Cardiac fibroblast (primary cell): ENCODE results near the gene P2RX3.
"Not testable (repeated sequence)": the region's sequence is repeated elsewhere in the genome, so short reads cannot be mapped to it uniquely, and the experiment has no call there.

Experiments
- DNase-seq, 2 donors: peaks; one replicate each; pipeline versions ENCODE4 v3.0.0 to v3.0.0-alpha.2; 2010; ENCODE audit warnings: low read depth in 2 of 2
- H3K4me3 ChIP-seq, 2 donors: replicated peaks in 1 of 2; 1 replicate in 1 of 2; 2 replicates in 1 of 2; pipeline ENCODE4 v1.5.1; 2011; ENCODE audit warnings: low read depth in 2 of 2, low read length in 2 of 2, mild to moderate bottlenecking in 2 of 2, moderate library complexity in 1 of 2
- CTCF ChIP-seq: IDR thresholded peaks from one replicate; pipeline ENCODE4 v1.5.1; 2011; ENCODE audit warnings: low read depth, mild to moderate bottlenecking, low read length, inconsistent platforms

The P2RX3 gene

GRCh38 chr11:57338142-57338541, at the start of gene P2RX3:
P2RX3 (plus strand) TSS chr11:57338352; CDS start chr11:57338551, 199 bp downstream.
- H3K4me3 ChIP-seq, result no peak within 1 kb of the TSS
- TF ChIP-seq CTCF, result no peak
- DNase-seq, result no peak

- peak; percentile 64 to 91 for DNase-seq
- no peak for TF ChIP-seq CTCF
- H3K4me3 ChIP-seq, result no peak overlapping the region
Observed at GRCh38 chr11:57288771-57289579, 49.2 kb upstream of the P2RX3 start.

- DNase-seq, result peak; percentile 54 to 68
- no peak overlapping the region for H3K4me3 ChIP-seq
- TF ChIP-seq CTCF, result no peak
Observed at GRCh38 chr11:57290288-57290687, 47.9 kb upstream of the P2RX3 start.

- TF ChIP-seq CTCF, result no peak
- no peak overlapping the region for H3K4me3 ChIP-seq
- DNase-seq, result peak; percentile 53 to 68
Observed at GRCh38 chr11:57294225-57295131, 43.7 kb upstream of the P2RX3 start.

- not testable (repeated sequence) for H3K4me3 ChIP-seq
- DNase-seq, result peak in 1 of 2 donors; percentile 24
Observed at GRCh38 chr11:57296205-57296604, 41.9 kb upstream of the P2RX3 start.

- TF ChIP-seq CTCF, result no peak
- peak in 1 of 2 donors; percentile 59 for DNase-seq
- no peak overlapping the region for H3K4me3 ChIP-seq
Observed at GRCh38 chr11:57297221-57297620, 40.9 kb upstream of the P2RX3 start.

- H3K4me3 ChIP-seq, result no peak overlapping the region
- TF ChIP-seq CTCF, result no peak
- DNase-seq, result no peak
Observed at GRCh38 chr11:57299150-57299737, 38.9 kb upstream of the P2RX3 start.
